Cardiac ventricle fibroblast (primary cell): ENCODE results near the gene IRAK1. TPM values are rescaled to one million over a fixed set of nuclear protein-coding genes. Genes with fewer than 3 reads are reported as not detected.

Experiments used
- total RNA-seq: library from RNA; depleted of rRNA; stranded (reverse); fragments of >200 nt; gene quantifications from 2 replicates; pipeline ENCODE4 v1.2.3, GENCODE V29; 2015

Gene IRAK1
- total RNA-seq = 48.9 and 56.3 TPM in 2 replicates

GRCh38 chrX:154019633-154020528 is at the start of gene IRAK1:
IRAK1 (minus strand) TSS chrX:154019902; CDS start chrX:154019812, 90 bp downstream.

GRCh38 chrX:153972368-153973126 is 47.2 kb downstream of the IRAK1 start, which contains the start of gene TMEM187:
TMEM187 (plus strand) TSS chrX:153972754; CDS start chrX:153982063, 9,309 bp downstream.

GRCh38 chrX:153971450-153972367 is 48.0 kb downstream of the IRAK1 start, which contains the start of gene HCFC1:
HCFC1 (minus strand) TSS chrX:153971818; CDS start chrX:153970840, 978 bp downstream.

Other genes with a start within 250 kb of the IRAK1 start
- 0.12 TPM in 1 of 2 replicates, not detected in the other for gene SRPK3, start 238.9 kb downstream of the IRAK1 start, total RNA-seq
- gene IDH3G, start 225.5 kb downstream of the IRAK1 start, total RNA-seq = 82.2 and 117 TPM in 2 replicates
- gene SSR4, start 225.2 kb downstream of the IRAK1 start, total RNA-seq = 281 and 408 TPM in 2 replicates
- 0.69 and 1.3 TPM in 2 replicates for gene PDZD4, start 189.4 kb downstream of the IRAK1 start, total RNA-seq
- gene L1CAM, start 133.7 kb downstream of the IRAK1 start, total RNA-seq = 0.05 TPM in 1 of 2 replicates, not detected in the other
- gene AVPR2, start 115.2 kb downstream of the IRAK1 start, total RNA-seq = not detected in 2 replicates
- 0.31 and 3.9 TPM in 2 replicates for gene ARHGAP4, start 93.6 kb downstream of the IRAK1 start, total RNA-seq
- gene NAA10, start 84.9 kb downstream of the IRAK1 start, total RNA-seq = 46.2 and 49.9 TPM in 2 replicates
- 1.1 and 1.2 TPM in 2 replicates for gene RENBP, start 75.3 kb downstream of the IRAK1 start, total RNA-seq
- gene HCFC1, start 48.1 kb downstream of the IRAK1 start, total RNA-seq = 34.6 and 36.1 TPM in 2 replicates
- 11.1 and 12.6 TPM in 2 replicates for gene TMEM187, start 47.1 kb downstream of the IRAK1 start, total RNA-seq
- 31.1 and 33.2 TPM in 2 replicates for gene MECP2, start 77.8 kb upstream of the IRAK1 start, total RNA-seq
- not detected in 2 replicates for gene OPN1LW, start 124.3 kb upstream of the IRAK1 start, total RNA-seq
- not detected in 2 replicates for gene OPN1MW, start 162.7 kb upstream of the IRAK1 start, total RNA-seq
- gene OPN1MW2, start 199.9 kb upstream of the IRAK1 start, total RNA-seq = not detected in 2 replicates
- not detected in 2 replicates for gene OPN1MW3, start 237.7 kb upstream of the IRAK1 start, total RNA-seq